Osteocyte (in vitro differentiated cells): ENCODE data around the gene PCSK7. TPM values are rescaled to one million over a fixed set of nuclear protein-coding genes. Genes with fewer than 3 reads are reported as not detected.

Experiments used
- DNase-seq: peaks from one replicate; pipeline ENCODE4 v3.0.0; 2021; ENCODE audit warnings: mixed read lengths; ENCODE audit not compliant: unreplicated experiment; ENCODE audit errors: extremely low spot score
- H3K27ac Mint-ChIP-seq: one replicate; pipeline ENCODE4 v1.8.0; 2021; ENCODE audit warnings: mild to moderate bottlenecking, mixed read lengths; ENCODE audit not compliant: unreplicated experiment
- H3K27me3 Mint-ChIP-seq: one replicate; pipeline ENCODE4 v1.8.0; 2021; ENCODE audit warnings: mixed read lengths; ENCODE audit not compliant: unreplicated experiment
- H3K36me3 Mint-ChIP-seq: one replicate; pipeline ENCODE4 v1.8.0; 2021; ENCODE audit warnings: mixed read lengths; ENCODE audit not compliant: unreplicated experiment
- H3K4me1 Mint-ChIP-seq: one replicate; pipeline ENCODE4 v1.8.0; 2021; ENCODE audit warnings: mixed read lengths; ENCODE audit not compliant: unreplicated experiment
- H3K4me3 Mint-ChIP-seq: one replicate; pipeline ENCODE4 v1.8.0; 2021; ENCODE audit warnings: mild to moderate bottlenecking, moderate library complexity, mixed read lengths; ENCODE audit not compliant: unreplicated experiment
- H3K9me3 Mint-ChIP-seq: one replicate; pipeline ENCODE4 v1.8.0; 2021; ENCODE audit warnings: mixed read lengths; ENCODE audit not compliant: unreplicated experiment
- total RNA-seq: library from RNA; stranded (reverse); gene quantifications from 2 replicates; pipeline ENCODE4 v1.2.1, GENCODE V29; 2021
- TF ChIP-seq, protein P1 (sequence below): fragments of 200-600 bp; sonication (generic); IDR thresholded peaks from 2 replicates; pipeline ENCODE4 v1.5.0; 2021; ENCODE audit warnings: antibody characterized with exemption, mild to moderate bottlenecking, moderate library complexity

PCSK7 gene
- total RNA-seq, 1 donor from 2014 or later, result 65.0 TPM

DNA sequence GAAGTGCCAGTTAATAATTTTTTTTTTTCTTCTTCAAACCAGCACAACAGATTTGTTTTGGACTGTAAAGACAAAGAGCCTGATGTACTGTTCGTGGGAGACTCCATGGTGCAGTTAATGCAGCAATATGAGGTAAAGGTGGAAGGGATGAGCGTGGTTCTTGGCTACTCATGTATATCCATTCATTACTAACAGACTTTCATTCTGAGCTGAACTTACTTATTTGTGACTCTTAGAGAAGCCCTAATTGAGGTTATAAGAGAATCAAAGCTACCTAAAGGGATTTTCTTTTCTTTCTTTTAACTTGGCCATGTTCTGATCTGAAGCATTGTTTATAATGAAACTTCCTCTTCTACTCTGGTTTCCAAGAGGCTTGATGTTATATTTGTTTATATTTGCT, 72.0 kb downstream of the PCSK7 start:
- H3K4me1 Mint-ChIP-seq, result no peaks in the 10 kb centered on the region
- no peak overlapping the region for H3K4me3 Mint-ChIP-seq
- H3K27me3 Mint-ChIP-seq, result no peaks in the 10 kb centered on the region
- TF ChIP-seq, protein P1, sequence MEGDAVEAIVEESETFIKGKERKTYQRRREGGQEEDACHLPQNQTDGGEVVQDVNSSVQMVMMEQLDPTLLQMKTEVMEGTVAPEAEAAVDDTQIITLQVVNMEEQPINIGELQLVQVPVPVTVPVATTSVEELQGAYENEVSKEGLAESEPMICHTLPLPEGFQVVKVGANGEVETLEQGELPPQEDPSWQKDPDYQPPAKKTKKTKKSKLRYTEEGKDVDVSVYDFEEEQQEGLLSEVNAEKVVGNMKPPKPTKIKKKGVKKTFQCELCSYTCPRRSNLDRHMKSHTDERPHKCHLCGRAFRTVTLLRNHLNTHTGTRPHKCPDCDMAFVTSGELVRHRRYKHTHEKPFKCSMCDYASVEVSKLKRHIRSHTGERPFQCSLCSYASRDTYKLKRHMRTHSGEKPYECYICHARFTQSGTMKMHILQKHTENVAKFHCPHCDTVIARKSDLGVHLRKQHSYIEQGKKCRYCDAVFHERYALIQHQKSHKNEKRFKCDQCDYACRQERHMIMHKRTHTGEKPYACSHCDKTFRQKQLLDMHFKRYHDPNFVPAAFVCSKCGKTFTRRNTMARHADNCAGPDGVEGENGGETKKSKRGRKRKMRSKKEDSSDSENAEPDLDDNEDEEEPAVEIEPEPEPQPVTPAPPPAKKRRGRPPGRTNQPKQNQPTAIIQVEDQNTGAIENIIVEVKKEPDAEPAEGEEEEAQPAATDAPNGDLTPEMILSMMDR, result no peak
- H3K27ac Mint-ChIP-seq, result peak overlapping the region; percentile 3
- no peak for DNase-seq
- H3K9me3 Mint-ChIP-seq, result no peaks in the 10 kb centered on the region
- H3K36me3 Mint-ChIP-seq, result peaks cover 31% of the 10 kb centered on the region

GRCh38 chr11:117157507-117157906, 74.4 kb downstream of the PCSK7 start:
- Mint-ChIP-seq H3K27ac (peak overlapping the region; percentile 41), H3K4me3 (no peak overlapping the region), H3K4me1 (no peaks in the 10 kb centered on the region), H3K9me3 (no peaks in the 10 kb centered on the region), H3K36me3 (peaks cover 19% of the 10 kb centered on the region), H3K27me3 (no peaks in the 10 kb centered on the region)
- TF ChIP-seq, protein P1, result no peak
- DNase-seq, result no peak

GRCh38 chr11:117154468-117154867, 77.4 kb downstream of the PCSK7 start:
- H3K4me1 Mint-ChIP-seq, result peaks cover 12% of the 10 kb centered on the region
- no peaks in the 10 kb centered on the region for H3K27me3 Mint-ChIP-seq
- no peak overlapping the region for H3K27ac Mint-ChIP-seq
- H3K9me3 Mint-ChIP-seq, result no peaks in the 10 kb centered on the region
- H3K36me3 Mint-ChIP-seq, result peaks cover 12% of the 10 kb centered on the region
- DNase-seq, result no peak
- no peak overlapping the region for H3K4me3 Mint-ChIP-seq
- TF ChIP-seq, protein P1, result no peak

Other genes starting within 250 kb of the PCSK7 start
- gene SIK3, start 133.6 kb downstream of the PCSK7 start, total RNA-seq, result 29.3 and 29.5 TPM in 2 replicates
- 82.7 and 84.5 TPM in 2 replicates for gene PAFAH1B2, start 87.8 kb downstream of the PCSK7 start, total RNA-seq
- 65.5 and 67.3 TPM in 2 replicates for gene SIDT2, start 53.3 kb downstream of the PCSK7 start, total RNA-seq
- gene TAGLN, start 32.7 kb downstream of the PCSK7 start, total RNA-seq, result 711 and 715 TPM in 2 replicates
- 32.8 and 34.2 TPM in 2 replicates for gene RNF214, start 598 bp upstream of the PCSK7 start, total RNA-seq
- 8.3 and 10.9 TPM in 2 replicates for gene BACE1-AS, start 59.3 kb upstream of the PCSK7 start, total RNA-seq
- 74.8 and 75.0 TPM in 2 replicates for gene BACE1, start 84.2 kb upstream of the PCSK7 start, total RNA-seq
- 40.1 and 42.0 TPM in 2 replicates for gene CEP164, start 95.8 kb upstream of the PCSK7 start, total RNA-seq